GM23338 (cell line): ENCODE measurements around the gene PUM1. TPM values are rescaled to one million over a fixed set of nuclear protein-coding genes. Genes with fewer than 3 reads are reported as not detected.
A peak's percentile ranks its signal among the peaks of the same experiment; 100 is the strongest.

Source experiments
- ATAC-seq: fragments of 200-7000 bp; cut with Tn5 transposase; 3 replicates; pipeline ENCODE4 v1.9.1; 2020
- DNase-seq: peaks from one replicate; pipeline ENCODE4 v3.0.0-alpha.2; 2015; ENCODE audit warnings: low spot score
- H2AFZ ChIP-seq: fragments of 200-600 bp; sonication (generic); 2 replicates; pipeline ENCODE4 v1.8.0; 2016; ENCODE audit warnings: antibody characterized with exemption, mild to moderate bottlenecking, moderate library complexity
- H3F3A ChIP-seq: fragments of 200-600 bp; sonication (generic); replicated peaks from 2 replicates; pipeline ENCODE4 v1.8.0; 2017; ENCODE audit warnings: antibody characterized with exemption, mixed run types, low read depth
- H3K27ac ChIP-seq: fragments of 200-600 bp; sonication (generic); 2 replicates; pipeline ENCODE4 v1.6.1; 2016; ENCODE audit warnings: low read depth
- H3K27me3 ChIP-seq: fragments of 200-600 bp; sonication (generic); 2 replicates; pipeline ENCODE4 v1.8.0; 2016; ENCODE audit warnings: mild to moderate bottlenecking, mixed run types, moderate library complexity; ENCODE audit not compliant: insufficient read depth
- H3K36me3 ChIP-seq: fragments of 200-600 bp; sonication (generic); 2 replicates; pipeline ENCODE4 v1.8.0; 2016; ENCODE audit warnings: mild to moderate bottlenecking; ENCODE audit not compliant: insufficient read depth
- H3K4me1 ChIP-seq: fragments of 200-600 bp; sonication (generic); 2 replicates; pipeline ENCODE4 v1.8.0; 2016; ENCODE audit warnings: mild to moderate bottlenecking, moderate library complexity; ENCODE audit not compliant: insufficient read depth
- H3K4me2 ChIP-seq: fragments of 200-600 bp; sonication (generic); 2 replicates; pipeline ENCODE4 v1.7.1; 2017; ENCODE audit warnings: mixed run types
- H3K4me3 ChIP-seq: fragments of 200-600 bp; sonication (generic); 2 replicates; pipeline ENCODE4 v1.6.1; 2016; ENCODE audit warnings: mixed run types
- H3K79me2 ChIP-seq: fragments of 200-600 bp; sonication (generic); replicated peaks from 2 replicates; pipeline ENCODE4 v1.8.0; 2017; ENCODE audit warnings: mild to moderate bottlenecking; ENCODE audit not compliant: insufficient read depth
- H3K9me2 ChIP-seq: fragments of 200-600 bp; sonication (generic); 2 replicates; pipeline ENCODE4 v1.8.0; 2017; ENCODE audit not compliant: insufficient read depth
- H4K20me1 ChIP-seq: fragments of 200-600 bp; sonication (generic); replicated peaks from 2 replicates; pipeline ENCODE4 v1.8.0; 2017; ENCODE audit warnings: mild to moderate bottlenecking; ENCODE audit not compliant: insufficient read depth
- H3K27ac Mint-ChIP-seq: 2 replicates; pipeline ENCODE4 v1.8.0; 2020; ENCODE audit warnings: inconsistent platforms, mild to moderate bottlenecking, moderate library complexity, mixed read lengths
- H3K27me3 Mint-ChIP-seq: 3 replicates; pipeline ENCODE4 v1.8.0; 2022; ENCODE audit warnings: low read depth, mild to moderate bottlenecking, moderate library complexity, mixed read lengths, inconsistent platforms; ENCODE audit not compliant: insufficient read depth, poor library complexity
- H3K36me3 Mint-ChIP-seq: 3 replicates; pipeline ENCODE4 v1.8.0; 2021; ENCODE audit warnings: low read depth, mild to moderate bottlenecking, inconsistent platforms, moderate library complexity, mixed read lengths
- H3K4me1 Mint-ChIP-seq: 3 replicates; pipeline ENCODE4 v1.8.0; 2020; ENCODE audit warnings: mild to moderate bottlenecking, inconsistent platforms, mixed read lengths
- H3K4me3 Mint-ChIP-seq: 3 replicates; pipeline ENCODE4 v1.8.0; 2021; ENCODE audit warnings: moderate library complexity, mild to moderate bottlenecking, inconsistent platforms, mixed read lengths
- H3K9me3 Mint-ChIP-seq: 3 replicates; pipeline ENCODE4 v1.8.0; 2020; ENCODE audit warnings: moderate library complexity, mild to moderate bottlenecking, inconsistent platforms, mixed read lengths
- CREB1 ChIP-seq: fragments of 250-450 bp; sonication (Bioruptor Pico); IDR thresholded peaks from 2 replicates; pipeline ENCODE4 v1.5.0; 2020; ENCODE audit warnings: low read depth, mild to moderate bottlenecking, moderate library complexity
- CTCF ChIP-seq, 2 experiments: fragments of 200-600 bp in 1 of 2; sonication (generic) in 1 of 2; conservative IDR thresholded peaks; 2 replicates each; pipeline versions ENCODE4 v1.5.1 to v1.6.1; 2016 to 2017; ENCODE audit warnings: antibody characterized with exemption in 2 of 2, low read depth in 2 of 2, mild to moderate bottlenecking in 2 of 2, moderate library complexity in 1 of 2
- EZH2 ChIP-seq: fragments of 200-600 bp; sonication (generic); IDR thresholded peaks from one replicate; pipeline ENCODE4 v1.8.0; 2017; ENCODE audit warnings: antibody characterized with exemption, mild to moderate bottlenecking, low read depth; ENCODE audit not compliant: unreplicated experiment
- NANOG ChIP-seq: IDR thresholded peaks from 2 replicates; pipeline ENCODE4 v1.6.1; 2016; ENCODE audit warnings: antibody characterized with exemption, borderline replicate concordance
- POLR2AphosphoS5 ChIP-seq: IDR thresholded peaks from 2 replicates; pipeline ENCODE4 v1.6.1; 2016; ENCODE audit warnings: antibody characterized with exemption, low read depth
- STAT1 ChIP-seq: IDR thresholded peaks from one replicate; pipeline ENCODE4 v1.6.1; 2016; ENCODE audit warnings: antibody characterized with exemption; ENCODE audit not compliant: unreplicated experiment
- ZNF114 ChIP-seq: fragments of 250-450 bp; sonication (Bioruptor Pico); IDR thresholded peaks from 2 replicates; pipeline ENCODE4 v1.5.0; 2020; ENCODE audit warnings: mild to moderate bottlenecking, moderate library complexity
- ZNF331 ChIP-seq: fragments of 250-450 bp; sonication (Bioruptor Pico); IDR thresholded peaks from 2 replicates; pipeline ENCODE4 v1.5.0; 2020; ENCODE audit warnings: low read depth, mild to moderate bottlenecking, moderate library complexity
- polyA plus RNA-seq: library from polyadenylated mRNA; unstranded; fragments of >200 nt; fragmentation: Nextera tagmentation; extraction: Ambion mirVana; gene quantifications from 2 replicates; pipeline ENCODE4 v1.2.1, GENCODE V29; 2016
- total RNA-seq: library from RNA; depleted of rRNA; stranded (reverse); fragments of >200 nt; shearing (Covaris generic); gene quantifications from 2 replicates; pipeline ENCODE4 v1.2.3, GENCODE V29; 2014
- TF ChIP-seq, protein P1 (sequence below): fragments of 250-450 bp; sonication (Bioruptor Pico); IDR thresholded peaks from 2 replicates; pipeline ENCODE4 v1.5.0; 2020; ENCODE audit warnings: mild to moderate bottlenecking, moderate library complexity
- TF ChIP-seq, protein P2 (sequence below): IDR thresholded peaks from one replicate; pipeline ENCODE4 v1.6.1; 2018; ENCODE audit warnings: antibody characterized with exemption; ENCODE audit not compliant: unreplicated experiment

The PUM1 gene
- total and polyA plus RNA-seq, 2 experiments from 2014 or later, result 44.4 to 117 TPM

DNA sequence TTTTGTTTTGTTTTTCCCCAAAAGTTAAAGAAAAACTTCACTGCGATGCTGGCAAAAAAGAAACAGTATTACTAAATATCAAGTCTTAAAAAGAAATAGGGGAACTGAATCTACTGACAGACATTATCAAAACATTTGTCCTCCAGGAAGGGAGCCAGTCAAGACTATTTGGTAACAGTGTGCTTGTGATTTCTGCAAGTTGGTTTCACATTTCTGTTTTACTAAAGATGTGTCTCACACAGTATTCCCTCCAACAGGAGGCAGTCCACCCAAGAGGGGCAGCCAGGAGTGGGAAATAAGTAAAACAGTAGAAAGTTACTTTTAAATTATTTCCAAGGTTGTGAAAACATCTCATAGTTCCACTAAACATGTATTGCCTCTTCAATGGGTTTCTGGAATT is 82.6 kb downstream of the PUM1 start:
- Histone ChIP-seq H3K4me1 (peaks cover 6% of the 10 kb centered on the region), H3F3A (no peaks in the 10 kb centered on the region; the same call in 1 of the 2 replicates), H3K79me2 (peaks cover 98% of the 10 kb centered on the region), H3K27me3 (no peaks in the 10 kb centered on the region), H3K36me3 (peaks cover 15% of the 10 kb centered on the region; the same call in 1 of the 2 replicates), H2AFZ (no peak overlapping the region), H3K4me3 (no peak overlapping the region), H4K20me1 (peaks cover 41% of the 10 kb centered on the region), H3K9me2 (no peaks in the 10 kb centered on the region), H3K4me2 (no peak overlapping the region), H3K27ac (no peak overlapping the region)
- Mint-ChIP-seq H3K27me3 (peaks cover 3% of the 10 kb centered on the region), H3K4me1 (peaks cover 16% of the 10 kb centered on the region), H3K9me3 (no peaks in the 10 kb centered on the region; the same call in 2 of the 3 replicates), H3K36me3 (peaks cover 43% of the 10 kb centered on the region), H3K27ac (no peak overlapping the region), H3K4me3 (no peak overlapping the region)
- DNase-seq, result no peak
- ATAC-seq, result no peak
- TF ChIP-seq CTCF (conservative IDR thresholded peaks at IDR 0.05; ENCODE audit: low read depth in 2 of 2) (peak; percentile 23 to 32; a peak in 2 of 4 replicates), NANOG (no peak)

DNA sequence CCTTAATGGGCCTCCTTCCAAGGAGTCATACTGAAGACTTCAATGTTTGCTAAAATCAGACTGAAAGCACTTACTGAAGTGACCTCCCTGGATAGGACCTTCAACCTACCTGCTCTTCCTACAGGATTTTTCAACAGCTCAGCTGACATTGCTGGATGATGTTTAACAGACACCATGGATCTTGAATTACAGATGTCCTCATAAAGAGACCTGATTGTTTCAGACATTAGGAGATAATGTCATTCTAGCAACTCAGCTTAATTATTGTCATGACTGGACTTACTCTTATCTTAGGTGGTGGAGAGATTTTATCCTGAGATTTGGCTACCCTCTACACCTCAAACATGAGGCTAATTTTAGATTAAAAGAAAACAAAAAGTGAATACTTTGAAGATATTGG is 83.1 kb downstream of the PUM1 start:
- Histone ChIP-seq H3K4me1 (peaks cover 1% of the 10 kb centered on the region; the same call in 1 of the 2 replicates), H3K9me2 (no peaks in the 10 kb centered on the region), H2AFZ (no peak overlapping the region), H3K27ac (no peak overlapping the region), H3K79me2 (peaks cover 98% of the 10 kb centered on the region), H3F3A (no peaks in the 10 kb centered on the region; the same call in 1 of the 2 replicates), H3K36me3 (peaks cover 15% of the 10 kb centered on the region; the same call in 1 of the 2 replicates), H3K4me3 (no peak overlapping the region), H4K20me1 (peaks cover 36% of the 10 kb centered on the region), H3K27me3 (no peaks in the 10 kb centered on the region), H3K4me2 (no peak overlapping the region)
- Mint-ChIP-seq H3K36me3 (peaks cover 48% of the 10 kb centered on the region), H3K27me3 (peaks cover 3% of the 10 kb centered on the region), H3K4me1 (peaks cover 16% of the 10 kb centered on the region; the same call in 2 of the 3 replicates), H3K27ac (no peak overlapping the region), H3K9me3 (no peaks in the 10 kb centered on the region; the same call in 2 of the 3 replicates), H3K4me3 (no peak overlapping the region)
- DNase-seq (no peak), ATAC-seq (no peak)
- TF ChIP-seq CREB1 (CRISPR knock-in tag) (no peak), ZNF331 (CRISPR knock-in tag) (no peak), ZNF114 (CRISPR knock-in tag) (no peak), STAT1 (no peak), POLR2AphosphoS5 (no peak), NANOG (no peak), EZH2 (no peak)
- TF ChIP-seq, protein P1, sequence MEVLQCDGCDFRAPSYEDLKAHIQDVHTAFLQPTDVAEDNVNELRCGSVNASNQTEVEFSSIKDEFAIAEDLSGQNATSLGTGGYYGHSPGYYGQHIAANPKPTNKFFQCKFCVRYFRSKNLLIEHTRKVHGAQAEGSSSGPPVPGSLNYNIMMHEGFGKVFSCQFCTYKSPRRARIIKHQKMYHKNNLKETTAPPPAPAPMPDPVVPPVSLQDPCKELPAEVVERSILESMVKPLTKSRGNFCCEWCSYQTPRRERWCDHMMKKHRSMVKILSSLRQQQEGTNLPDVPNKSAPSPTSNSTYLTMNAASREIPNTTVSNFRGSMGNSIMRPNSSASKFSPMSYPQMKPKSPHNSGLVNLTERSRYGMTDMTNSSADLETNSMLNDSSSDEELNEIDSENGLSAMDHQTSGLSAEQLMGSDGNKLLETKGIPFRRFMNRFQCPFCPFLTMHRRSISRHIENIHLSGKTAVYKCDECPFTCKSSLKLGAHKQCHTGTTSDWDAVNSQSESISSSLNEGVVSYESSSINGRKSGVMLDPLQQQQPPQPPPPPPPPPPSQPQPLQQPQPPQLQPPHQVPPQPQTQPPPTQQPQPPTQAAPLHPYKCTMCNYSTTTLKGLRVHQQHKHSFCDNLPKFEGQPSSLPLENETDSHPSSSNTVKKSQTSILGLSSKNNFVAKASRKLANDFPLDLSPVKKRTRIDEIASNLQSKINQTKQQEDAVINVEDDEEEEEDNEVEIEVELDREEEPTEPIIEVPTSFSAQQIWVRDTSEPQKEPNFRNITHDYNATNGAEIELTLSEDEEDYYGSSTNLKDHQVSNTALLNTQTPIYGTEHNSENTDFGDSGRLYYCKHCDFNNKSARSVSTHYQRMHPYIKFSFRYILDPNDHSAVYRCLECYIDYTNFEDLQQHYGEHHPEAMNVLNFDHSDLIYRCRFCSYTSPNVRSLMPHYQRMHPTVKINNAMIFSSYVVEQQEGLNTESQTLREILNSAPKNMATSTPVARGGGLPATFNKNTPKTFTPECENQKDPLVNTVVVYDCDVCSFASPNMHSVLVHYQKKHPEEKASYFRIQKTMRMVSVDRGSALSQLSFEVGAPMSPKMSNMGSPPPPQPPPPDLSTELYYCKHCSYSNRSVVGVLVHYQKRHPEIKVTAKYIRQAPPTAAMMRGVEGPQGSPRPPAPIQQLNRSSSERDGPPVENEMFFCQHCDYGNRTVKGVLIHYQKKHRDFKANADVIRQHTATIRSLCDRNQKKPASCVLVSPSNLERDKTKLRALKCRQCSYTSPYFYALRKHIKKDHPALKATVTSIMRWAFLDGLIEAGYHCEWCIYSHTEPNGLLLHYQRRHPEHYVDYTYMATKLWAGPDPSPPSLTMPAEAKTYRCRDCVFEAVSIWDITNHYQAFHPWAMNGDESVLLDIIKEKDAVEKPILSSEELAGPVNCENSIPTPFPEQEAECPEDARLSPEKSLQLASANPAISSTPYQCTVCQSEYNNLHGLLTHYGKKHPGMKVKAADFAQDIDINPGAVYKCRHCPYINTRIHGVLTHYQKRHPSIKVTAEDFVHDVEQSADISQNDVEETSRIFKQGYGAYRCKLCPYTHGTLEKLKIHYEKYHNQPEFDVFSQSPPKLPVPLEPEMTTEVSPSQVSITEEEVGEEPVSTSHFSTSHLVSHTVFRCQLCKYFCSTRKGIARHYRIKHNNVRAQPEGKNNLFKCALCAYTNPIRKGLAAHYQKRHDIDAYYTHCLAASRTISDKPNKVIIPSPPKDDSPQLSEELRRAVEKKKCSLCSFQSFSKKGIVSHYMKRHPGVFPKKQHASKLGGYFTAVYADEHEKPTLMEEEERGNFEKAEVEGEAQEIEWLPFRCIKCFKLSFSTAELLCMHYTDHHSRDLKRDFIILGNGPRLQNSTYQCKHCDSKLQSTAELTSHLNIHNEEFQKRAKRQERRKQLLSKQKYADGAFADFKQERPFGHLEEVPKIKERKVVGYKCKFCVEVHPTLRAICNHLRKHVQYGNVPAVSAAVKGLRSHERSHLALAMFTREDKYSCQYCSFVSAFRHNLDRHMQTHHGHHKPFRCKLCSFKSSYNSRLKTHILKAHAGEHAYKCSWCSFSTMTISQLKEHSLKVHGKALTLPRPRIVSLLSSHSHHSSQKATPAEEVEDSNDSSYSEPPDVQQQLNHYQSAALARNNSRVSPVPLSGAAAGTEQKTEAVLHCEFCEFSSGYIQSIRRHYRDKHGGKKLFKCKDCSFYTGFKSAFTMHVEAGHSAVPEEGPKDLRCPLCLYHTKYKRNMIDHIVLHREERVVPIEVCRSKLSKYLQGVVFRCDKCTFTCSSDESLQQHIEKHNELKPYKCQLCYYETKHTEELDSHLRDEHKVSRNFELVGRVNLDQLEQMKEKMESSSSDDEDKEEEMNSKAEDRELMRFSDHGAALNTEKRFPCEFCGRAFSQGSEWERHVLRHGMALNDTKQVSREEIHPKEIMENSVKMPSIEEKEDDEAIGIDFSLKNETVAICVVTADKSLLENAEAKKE (CRISPR knock-in tag), result no peak
- TF ChIP-seq, protein P2, sequence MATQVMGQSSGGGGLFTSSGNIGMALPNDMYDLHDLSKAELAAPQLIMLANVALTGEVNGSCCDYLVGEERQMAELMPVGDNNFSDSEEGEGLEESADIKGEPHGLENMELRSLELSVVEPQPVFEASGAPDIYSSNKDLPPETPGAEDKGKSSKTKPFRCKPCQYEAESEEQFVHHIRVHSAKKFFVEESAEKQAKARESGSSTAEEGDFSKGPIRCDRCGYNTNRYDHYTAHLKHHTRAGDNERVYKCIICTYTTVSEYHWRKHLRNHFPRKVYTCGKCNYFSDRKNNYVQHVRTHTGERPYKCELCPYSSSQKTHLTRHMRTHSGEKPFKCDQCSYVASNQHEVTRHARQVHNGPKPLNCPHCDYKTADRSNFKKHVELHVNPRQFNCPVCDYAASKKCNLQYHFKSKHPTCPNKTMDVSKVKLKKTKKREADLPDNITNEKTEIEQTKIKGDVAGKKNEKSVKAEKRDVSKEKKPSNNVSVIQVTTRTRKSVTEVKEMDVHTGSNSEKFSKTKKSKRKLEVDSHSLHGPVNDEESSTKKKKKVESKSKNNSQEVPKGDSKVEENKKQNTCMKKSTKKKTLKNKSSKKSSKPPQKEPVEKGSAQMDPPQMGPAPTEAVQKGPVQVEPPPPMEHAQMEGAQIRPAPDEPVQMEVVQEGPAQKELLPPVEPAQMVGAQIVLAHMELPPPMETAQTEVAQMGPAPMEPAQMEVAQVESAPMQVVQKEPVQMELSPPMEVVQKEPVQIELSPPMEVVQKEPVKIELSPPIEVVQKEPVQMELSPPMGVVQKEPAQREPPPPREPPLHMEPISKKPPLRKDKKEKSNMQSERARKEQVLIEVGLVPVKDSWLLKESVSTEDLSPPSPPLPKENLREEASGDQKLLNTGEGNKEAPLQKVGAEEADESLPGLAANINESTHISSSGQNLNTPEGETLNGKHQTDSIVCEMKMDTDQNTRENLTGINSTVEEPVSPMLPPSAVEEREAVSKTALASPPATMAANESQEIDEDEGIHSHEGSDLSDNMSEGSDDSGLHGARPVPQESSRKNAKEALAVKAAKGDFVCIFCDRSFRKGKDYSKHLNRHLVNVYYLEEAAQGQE, result no peak
